ENCODE results near the gene PEF1.
A peak's percentile ranks its signal among the peaks of the same experiment; 100 is the strongest.

The PEF1 gene

DNA sequence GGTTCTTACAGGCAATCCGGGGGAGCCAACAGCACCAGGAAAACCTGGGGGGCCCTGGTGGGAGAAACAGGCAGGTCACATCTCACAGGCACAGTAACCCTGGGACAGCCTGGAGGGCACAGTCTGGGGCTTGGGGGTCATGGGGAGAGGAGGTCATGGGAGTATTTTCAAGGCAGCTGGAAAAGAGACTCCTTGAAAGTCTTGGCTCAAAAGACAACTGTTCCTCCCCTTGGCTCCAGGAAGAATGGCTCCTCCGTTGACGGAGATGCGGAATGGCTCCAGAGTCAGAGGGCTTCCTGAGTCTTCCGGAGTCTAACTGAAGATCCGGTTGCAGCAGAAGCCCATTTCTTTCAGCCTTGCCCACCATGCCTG, 25.9 kb upstream of the PEF1 start:
- no peak for DNase-seq

DNA sequence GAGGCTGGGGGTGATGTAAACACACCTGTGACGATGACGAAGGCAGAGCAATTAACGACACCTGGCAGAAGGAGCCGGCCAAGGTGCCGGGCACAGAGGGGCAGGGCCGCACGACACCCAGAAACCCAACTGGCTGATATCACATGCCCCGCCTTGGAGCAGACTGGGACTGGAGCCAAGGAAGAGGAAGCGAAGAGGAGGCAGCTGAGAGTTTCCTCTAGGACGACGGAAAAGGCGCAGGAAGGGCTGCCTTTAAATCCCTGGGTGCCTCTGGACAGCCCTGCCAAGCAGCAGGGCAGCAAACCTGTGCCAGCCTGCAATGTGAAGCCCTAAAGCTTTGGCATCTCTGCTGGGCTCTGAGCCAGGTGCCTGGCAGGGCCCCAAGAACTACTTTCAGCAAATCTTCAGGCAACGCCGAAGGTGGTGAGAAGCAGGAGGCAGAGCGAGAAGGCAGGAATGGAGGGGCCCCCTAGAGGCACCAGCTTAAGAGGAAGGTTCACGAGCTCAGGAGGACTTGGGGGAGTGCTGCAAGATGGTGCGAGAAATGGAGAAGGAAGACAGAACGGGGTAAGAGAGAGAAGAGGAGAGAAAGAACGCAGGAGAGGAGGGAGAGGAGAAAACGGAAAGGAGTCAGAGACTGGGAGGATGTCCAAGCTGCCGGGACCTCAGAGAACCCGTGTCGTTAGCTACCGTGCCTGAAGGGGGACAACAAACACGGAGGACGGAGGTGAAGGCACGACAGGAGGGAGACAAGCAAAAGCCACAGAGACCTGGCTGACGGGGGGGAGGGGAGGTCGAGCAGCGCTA, 25.3 kb upstream of the PEF1 start:
- peak; percentile 62 for DNase-seq

DNA sequence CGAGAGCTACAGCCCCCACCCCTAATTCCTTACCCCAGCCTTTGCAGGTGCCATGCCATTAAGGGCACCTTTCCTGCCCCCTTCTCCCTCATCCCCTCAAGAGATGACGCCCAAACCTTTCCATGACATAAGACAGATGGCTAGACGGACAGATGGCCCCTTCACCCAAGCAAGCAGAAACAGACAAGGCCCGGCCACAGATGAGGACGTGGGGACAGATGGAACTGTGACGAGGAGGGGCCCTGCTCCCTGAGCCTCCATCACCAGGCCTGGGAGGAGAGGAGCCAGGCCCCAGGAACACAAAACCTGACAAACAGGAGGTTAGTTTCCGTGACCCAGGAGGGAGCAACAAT, 24.7 kb upstream of the PEF1 start:
- DNase-seq, result peak; percentile 62

DNA sequence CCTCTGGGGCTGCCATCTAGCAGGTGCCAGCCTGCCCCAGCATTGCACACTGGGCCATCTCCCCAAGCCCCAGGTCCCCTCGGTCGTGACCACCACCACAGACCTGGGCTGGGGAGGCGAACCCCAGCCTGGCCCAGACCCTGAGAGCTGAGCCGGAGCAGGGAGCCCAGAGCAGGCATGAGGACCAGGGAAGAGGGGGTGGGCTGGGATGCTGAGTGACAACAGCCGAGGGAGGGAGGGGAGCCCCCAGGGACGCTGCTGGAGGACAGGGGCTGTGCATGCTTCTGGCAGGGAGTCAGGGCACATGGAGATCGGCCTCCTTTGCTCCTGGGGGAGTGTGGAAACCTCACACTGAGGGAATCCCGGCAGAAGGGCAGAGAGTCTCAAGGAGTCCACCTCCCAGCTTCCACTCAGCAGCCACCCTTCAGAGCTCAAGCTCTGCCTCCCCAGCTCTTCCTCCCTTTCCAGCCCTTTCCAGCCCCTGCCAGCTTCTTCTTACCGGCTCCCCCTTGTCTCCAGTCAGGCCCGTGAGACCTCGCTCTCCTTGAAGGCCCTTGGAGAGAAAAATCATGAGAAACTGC, 23.7 kb upstream of the PEF1 start:
- DNase-seq, result no peak

DNA sequence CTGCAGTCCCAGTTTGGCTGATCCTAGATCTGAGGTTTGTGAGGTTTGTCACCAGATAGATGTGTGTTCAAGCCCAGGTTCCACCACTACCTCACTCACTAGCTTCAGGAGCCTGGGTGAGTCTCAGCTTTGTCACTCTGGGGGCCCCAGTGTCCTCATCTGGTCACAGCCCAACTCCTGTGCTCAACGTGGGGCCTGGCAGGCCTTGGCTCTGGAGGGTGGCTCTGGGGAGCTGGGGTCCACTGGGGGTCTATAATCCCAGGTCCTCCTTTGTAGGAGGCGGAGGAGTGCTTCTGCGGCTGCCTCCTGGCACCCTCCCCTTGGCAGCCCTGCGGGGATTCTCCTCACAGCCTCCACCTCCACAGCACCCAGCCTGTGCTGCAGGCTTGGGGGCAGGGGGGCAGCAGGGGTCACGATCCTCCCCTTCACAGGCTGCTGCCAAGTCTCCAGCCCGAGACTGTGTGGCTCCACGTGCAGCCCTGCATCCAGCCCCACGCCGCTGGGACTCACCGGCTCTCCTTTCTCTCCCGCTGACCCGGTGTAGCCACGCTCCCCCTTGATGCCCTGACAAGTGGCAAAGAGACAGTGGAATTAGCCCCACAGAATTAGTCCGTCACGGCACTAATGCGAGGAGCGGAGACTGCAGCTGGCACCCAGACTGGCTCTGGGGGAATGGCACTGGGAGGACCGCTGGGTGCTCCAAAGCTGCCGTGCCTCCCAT, 22.5 kb upstream of the PEF1 start:
- DNase-seq, result no peak

DNA sequence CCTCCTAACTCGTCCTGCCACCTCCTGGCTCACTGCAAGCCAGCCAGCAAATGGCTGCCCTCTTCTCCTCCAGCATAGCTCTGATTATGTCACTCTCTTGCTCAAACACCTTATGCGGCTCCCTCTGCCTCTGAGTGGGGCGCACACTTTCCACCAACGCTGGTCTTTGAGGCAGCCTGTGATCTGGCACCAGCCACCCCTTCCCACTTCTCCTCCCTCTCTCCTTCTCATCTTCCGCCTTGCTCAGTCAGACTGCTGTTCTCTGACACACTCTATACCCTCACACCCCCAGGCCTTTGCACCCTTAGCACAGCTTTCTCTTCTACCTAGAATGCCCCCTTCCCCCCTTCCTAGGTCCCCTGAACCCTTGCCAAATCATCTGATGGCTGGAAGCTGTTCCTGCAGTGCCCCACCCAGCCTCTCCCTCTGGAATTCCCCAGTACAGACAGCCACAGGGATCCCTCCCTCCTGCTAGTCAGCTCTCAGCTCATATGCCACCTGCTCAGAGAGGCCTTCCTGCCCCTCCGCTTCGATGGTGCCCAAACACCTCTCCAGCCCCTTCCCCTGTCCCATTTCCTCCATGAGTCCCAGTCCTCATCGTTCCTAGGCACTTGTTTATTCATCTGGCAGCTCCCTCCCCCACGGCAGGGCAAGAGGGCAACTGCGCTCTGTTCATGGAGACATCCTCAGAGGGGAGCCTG, 21.7 kb upstream of the PEF1 start:
- DNase-seq, result peak; percentile 45

DNA sequence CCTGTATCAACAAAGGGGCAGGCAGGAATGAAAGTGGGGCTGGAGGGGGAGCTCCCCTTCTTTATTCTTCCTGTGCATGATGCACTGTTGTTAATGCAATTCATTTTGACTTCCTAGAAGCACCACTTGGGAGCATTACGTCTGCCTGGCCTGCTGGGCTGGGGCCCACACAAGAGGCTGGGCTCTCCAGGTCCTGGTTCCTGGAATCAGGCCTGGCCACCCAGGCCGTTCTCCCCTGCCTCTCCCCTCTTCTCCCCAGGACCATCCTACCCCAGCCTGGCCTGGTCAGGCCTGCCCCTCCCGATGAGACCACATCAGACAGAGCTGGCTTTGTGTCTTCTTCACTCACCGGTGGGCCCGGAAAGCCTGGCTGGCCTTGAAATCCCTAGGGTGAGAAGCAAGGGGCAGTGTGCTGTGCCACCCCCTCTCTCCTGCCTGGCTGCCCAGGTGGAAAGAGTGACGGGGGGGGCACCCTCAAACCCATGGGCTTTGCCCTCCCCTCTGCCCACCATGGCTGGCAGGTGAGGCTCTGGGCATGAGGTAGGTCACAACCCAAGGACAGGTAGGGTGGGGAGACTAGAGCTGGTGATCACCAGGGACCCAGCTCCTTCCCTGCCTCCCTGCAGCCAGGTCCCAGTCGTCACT, 20.7 kb upstream of the PEF1 start:
- DNase-seq, result no peak

DNA sequence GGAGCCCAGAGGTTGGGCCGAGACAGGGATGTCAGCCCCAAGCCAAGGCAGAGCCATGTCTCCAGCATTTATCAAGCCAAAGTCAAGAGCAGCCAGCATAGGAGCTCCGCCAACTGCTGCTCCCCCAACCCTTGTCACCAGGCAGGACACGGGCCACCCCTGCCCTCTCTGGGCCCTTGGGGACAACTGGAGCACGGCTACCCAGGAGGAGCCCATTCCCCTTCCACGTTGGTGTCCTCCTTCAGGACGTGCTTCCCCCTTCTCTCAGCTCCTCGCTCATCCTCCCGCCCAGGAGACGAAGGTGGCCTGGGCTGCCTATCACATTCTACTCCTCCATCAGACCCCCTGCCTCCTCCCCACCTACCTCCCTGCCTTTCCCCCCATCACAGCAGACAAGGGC, 19.9 kb upstream of the PEF1 start:
- no peak for DNase-seq

DNA sequence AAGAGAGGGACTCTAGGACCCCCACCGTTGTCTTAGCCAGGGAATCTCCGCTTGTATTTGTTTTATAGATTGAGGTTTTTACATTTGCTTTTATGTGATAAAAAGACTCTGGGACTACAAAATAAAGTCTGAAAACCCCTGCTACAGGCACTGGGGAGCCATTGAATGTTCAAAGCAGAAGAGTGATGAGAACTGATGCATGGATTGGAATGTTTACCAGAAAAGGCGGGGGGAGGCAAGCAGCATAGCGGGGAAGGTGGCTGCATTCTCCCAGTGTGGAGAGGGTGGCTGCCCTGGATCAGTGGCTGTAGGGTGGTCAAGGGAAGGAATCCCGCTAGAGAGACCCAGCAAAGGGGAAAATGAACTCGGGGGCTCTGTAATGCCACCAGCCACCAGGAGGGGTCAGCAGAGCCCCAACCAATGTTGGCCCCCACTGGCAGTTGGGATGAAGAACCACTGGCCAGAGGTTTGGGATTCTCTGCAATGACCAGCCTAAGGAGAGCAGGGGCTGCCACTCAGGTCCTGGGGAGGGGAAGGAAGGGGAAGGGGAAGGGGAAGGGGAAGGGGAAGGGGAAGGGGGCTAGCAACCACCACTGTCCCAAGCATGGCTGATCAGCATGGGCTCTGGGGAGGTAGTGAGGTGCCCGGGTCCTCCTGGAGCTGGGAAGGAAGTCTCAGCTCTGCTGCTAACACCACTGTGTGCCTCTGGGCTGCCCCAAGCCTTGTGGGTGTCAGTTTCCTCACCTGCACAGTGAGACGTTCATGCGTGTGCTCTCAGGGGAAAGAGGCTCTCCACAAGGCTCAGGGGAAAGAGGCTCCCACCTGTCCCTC, 19.2 kb upstream of the PEF1 start:
- peak; percentile 10 for DNase-seq

DNA sequence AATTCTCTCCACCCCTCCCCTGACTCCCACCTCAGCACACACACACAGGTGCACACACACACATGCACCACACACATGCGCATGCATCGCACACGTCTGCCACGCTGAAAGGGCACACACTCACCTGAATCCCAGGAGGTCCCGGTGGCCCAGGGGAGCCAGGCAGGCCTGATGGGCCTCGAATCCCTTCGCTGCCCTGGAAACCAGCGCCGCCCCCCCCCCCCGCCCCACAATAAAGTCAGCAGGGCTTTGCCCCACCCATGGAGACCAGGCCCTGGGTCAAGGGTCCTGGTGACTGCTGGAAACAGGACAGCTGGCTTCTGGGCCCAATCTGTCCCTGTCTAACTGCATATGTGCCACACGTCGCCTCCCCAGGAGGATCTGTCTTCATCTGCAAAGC, 17.8 kb upstream of the PEF1 start:
- DNase-seq, result no peak

DNA sequence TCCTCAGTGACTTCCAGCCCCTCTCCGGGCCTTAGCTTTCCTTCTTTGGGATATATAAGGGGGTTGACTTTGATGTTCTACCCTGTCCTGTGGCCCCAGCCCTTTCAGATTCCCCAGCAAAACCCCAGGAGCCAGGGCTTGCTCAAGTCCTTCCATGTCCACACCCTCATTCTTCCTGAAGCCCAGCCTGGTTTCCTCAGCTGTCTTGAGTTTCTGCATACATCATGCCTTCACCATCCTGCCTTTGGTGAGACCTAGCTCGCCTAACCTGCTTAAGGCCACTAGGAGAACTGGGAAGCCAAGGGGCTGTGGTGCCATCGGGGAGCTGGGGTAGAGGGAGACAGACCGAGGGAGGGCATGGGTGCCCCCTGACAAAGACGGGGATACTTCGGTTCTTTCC, 17.2 kb upstream of the PEF1 start:
- DNase-seq, result no peak

DNA sequence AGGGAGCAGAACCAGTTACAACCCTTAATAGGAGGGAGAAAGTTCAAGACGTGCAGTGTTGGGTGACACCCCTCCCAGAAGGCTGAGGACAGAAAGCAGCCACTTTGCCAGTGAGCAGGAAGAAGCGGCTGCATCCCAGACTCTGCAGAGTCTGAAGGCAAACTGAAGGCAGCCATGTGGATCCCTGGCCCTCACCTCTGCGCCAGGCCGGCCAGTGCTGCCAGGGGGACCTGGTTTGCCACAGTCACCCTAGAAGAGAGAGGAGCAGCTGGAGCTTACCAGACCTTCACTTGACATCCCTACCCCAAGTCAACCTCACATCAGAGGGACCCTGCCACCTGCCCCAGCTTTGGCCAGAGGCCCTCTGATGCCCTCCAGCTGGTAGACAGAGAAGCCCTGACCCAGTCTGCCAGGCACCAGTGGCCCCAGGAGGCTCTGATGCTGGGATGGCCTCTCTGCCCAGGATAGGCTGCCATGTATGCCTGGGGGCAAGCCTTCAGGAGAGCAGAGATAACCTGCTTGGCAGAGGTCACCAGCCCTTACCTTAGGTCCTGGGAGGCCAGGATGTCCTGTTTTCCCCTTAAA, 16.3 kb upstream of the PEF1 start:
- no peak for DNase-seq

DNA sequence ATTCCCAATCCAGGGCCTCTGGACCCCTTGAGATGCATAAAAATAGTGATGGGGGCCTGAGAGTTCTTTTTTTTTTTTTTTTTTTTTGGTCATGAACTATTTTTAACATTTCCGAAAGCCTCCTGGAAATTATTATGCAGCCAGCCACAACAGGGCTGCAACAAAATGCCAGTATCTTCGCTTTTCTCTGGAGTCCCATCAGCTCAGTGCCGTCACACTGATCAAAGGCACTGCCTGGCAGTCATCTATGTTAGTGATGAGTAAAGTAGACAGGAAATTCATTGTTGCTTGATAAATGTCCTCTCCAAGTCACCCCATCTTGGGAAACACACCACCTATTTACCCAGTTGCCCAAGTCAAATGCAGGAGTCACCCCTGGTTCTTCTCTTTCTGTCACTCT, 15.2 kb upstream of the PEF1 start:
- no peak for DNase-seq

DNA sequence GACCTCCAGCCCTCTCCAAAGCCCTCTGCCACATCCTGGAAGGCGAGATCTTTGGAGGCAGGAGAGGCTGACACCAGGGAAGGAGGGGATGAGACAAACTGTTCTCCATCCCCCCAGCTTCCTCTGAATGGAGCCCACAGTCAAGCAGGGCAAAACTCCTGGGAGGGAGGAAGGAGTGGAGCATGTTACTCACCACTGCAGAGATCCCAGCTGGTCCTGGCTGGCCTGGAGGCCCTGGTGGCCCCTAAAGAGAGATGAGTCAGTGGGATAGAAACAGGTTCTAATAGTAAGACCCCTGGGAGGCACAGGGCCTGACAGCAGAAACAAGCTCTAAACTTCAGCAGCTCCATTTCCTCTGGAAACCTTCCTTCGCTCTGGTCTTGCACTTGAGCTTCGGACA, 14.0 kb upstream of the PEF1 start:
- DNase-seq, result no peak

DNA sequence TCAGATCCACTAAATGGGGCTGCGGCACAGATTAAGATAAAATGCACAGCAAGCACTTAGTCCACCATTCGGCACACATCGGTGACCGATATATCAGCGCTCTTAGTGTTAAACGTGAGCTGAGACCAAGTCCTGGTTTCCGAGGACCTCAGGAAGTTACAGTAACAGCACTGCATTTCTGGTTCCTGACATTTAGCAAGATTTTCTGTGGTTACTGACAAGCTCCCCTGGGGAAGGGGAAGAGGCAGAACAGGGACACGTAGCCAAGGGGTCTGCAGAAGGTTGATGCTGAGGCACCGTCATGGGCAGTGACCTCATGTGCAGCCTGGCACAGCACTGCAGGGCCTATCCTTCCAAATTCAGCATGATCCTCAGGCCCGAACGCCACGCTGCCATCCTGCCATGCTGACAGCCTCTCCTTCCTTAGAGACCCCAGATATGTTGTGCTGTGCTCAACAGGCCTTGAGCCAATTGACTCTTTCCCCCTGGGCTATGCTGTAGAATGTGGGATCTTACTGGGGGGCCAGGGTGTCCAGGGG, 13.4 kb upstream of the PEF1 start:
- DNase-seq, result no peak

DNA sequence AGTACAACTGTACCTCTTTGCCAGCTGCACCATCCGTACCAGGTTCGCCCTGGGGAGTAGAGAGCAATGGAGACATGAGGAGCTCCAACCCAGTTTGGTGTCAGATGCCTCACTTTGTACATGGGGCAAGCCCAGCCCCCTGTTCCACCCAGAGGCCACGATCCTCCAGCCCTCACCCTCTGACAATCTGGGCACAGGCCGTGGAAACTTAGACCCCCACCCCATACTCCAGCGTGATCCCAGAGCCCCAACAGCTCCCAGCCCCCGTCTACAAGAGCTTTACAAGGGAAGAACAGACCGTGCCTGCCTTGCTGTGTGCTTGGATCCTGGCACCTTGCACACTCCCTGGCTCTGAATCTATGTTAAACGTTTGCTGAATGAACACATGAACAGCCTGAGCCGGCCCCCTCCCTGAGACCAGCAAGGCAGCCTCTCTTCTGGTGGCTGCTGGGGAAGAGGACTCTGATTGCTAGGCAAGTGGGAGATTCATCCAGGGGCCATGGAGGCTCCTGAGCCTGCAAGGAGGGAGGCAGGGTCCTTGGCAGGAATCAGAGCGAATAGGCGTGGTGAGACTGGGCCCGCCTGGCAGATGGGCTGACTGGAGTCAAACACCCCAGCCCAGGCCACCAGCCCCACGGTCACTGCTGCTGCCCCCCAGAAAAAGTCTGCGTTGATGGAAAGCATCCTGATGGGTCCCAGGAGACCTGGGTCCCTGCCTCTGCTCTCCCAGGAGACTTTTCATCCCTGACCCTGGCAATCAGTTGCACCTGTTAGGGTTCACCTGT, 12.5 kb upstream of the PEF1 start:
- no peak for DNase-seq

DNA sequence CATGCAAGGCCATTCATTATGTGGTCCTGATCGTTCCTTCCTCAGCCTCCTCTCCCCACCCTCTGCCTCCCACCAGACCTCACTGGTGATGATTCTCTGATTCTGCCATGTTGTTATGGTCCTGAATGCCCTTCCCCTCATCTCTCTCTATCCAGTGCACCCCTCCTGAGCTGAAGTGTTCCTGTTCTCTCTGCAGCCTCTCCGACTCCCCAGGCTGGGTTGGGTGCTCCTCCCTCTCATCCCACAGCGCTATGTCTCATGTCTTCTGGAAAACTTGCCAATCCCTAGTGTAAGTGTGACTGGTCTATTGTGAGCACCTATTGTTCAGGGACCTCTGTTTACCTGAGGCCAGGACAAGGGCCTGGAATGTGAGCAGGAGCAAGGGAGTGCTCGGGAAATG, 11.1 kb upstream of the PEF1 start:
- DNase-seq, result no peak

DNA sequence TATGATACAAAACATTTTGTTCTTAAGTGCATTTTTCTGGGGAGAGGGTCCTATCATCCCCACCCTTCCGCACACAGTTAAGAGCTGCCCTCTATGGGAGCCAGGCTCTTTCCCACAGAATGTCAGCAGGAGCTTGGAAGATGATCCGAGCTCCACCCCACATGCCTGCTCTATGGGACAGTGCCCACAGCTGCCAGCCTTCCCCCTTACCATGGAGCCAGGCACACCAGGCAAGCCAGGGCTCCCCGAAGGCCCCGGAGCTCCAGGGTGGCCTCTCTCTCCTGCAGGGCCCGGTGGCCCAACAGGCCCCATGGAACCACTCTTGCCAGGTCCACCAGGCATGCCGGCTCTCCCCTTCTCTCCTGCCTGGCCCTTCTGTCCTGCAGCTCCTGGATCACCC, 10.4 kb upstream of the PEF1 start:
- no peak for DNase-seq

DNA sequence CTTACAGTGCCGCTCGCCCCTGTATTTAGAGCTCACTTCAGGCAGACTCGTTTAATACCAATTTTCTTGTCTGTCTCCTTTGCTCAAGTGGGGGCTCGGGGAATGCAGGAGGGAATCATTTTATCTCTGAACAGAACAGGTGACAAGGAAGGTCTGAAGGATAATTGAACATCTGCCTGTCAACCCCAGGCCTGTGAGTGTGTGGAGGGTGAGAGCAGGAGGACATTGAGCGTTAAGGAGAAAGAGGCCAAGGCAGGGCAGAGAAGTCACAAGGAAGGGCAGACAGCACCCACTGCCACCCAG, 9.7 kb upstream of the PEF1 start:
- DNase-seq, result no peak

DNA sequence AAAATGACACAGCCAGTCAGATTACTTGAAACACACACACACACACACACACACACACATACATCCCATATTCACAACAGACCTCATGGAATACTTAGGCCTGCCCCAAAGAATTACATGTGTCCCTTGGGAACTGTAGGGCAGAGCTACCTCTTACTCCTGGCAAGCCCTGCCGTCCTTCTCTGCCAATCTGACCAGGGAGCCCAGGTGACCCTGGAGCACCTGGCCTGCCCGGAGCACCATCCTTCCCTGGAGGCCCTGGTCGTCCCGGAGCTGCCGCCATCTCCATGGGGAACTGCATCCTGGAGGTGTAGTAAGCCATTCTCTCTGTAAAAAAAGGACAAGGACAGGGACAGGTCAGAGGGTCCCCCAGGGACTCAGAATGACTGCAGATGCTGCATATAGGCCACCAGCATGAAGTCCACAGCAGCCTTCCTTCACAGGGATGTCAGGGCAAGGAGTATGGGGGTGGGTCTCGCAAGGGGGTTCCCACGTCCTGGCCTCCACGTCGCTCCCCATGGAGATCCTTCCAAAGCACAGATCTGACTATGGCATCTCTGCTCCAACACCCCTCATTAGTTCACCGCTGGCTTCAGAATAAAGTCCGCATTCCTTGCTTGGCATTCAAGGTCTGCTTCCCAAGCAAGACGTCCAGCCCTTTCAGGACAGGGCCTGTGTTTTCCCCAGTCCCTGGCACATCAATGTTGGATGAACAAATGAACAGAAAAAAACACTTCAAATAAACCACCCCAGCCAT, 9.2 kb upstream of the PEF1 start:
- DNase-seq, result no peak

Data from NCI-H1694 (cell line).